GM21717 (cell line): ENCODE measurements around the gene CYP2W1.
"Not testable (repeated sequence)": the region's sequence is repeated elsewhere in the genome, so short reads cannot be mapped to it uniquely, and the experiment has no call there.

Experiments
- ATAC-seq: cut with Tn5 transposase; IDR thresholded peaks from one replicate; pipeline ENCODE4 v1.9.1; 2021; ENCODE audit warnings: mild to moderate bottlenecking, moderate library complexity; ENCODE audit not compliant: unreplicated experiment

CYP2W1 gene

DNA sequence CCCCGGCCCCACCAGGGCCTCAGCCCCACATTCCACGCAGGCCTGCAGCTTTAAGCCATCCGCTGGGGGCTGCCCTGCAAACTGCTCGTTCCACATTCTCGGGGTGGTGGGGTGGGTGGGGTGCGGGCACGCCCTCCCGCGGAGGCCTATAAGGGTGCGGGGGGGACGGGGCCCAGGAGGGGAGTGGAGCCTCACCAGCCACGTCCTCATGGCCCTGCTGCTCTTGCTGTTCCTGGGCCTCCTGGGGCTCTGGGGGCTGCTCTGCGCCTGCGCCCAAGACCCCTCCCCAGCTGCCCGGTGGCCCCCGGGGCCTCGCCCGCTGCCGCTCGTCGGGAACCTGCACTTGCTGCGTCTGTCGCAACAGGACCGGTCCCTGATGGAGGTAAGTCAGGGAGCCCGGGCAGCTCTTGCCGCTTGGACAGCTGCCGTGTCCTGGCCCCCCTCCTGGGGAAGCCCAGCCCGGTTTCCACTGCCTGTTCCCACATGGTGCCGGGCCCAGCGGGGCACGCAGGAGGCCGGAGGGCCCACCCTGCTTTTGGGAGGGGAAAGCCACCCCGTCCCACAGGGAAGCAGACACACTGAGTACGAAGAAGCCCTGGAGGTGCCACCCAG is at the start of gene CYP2W1:
Gene CYP2W1 (plus strand): TSS at position 178 of the 612 bp plus-strand sequence. CDS start 31 bp downstream, at position 209.
- no peak for ATAC-seq

DNA sequence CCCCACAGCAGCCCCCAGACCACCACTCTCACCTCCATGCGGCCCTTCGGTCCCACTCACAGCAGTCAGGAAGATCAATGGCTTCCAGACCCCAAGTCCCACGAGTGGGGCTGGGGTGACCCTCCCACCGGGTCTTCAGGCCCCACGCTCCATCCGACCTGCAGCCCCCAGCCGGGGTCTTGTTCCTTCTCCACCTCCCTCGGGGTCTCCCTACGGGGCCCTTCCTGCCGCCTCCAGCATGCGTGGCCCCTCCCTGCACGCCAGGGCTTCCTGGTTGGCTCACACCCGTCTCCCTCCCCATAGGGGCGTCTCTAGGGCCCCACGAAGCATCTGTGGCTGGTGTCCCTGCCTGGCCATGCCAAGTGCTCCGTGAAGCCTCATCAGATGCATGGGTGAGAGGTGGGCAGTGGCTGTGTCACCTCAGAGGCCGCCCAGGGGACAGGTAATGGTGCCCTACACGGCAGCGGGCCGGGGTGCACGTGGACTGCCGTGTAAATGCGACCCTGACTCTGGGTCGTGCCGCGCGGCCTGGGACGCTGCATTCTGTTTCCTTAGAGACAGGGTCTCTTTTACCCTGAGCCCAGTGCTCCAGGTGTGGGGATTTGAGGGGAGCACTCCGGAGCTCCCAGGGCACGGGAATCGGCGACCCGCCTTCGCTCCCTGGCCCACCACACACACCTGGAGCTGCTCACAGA is 48.4 kb upstream of the CYP2W1 start:
- ATAC-seq: no peak

DNA sequence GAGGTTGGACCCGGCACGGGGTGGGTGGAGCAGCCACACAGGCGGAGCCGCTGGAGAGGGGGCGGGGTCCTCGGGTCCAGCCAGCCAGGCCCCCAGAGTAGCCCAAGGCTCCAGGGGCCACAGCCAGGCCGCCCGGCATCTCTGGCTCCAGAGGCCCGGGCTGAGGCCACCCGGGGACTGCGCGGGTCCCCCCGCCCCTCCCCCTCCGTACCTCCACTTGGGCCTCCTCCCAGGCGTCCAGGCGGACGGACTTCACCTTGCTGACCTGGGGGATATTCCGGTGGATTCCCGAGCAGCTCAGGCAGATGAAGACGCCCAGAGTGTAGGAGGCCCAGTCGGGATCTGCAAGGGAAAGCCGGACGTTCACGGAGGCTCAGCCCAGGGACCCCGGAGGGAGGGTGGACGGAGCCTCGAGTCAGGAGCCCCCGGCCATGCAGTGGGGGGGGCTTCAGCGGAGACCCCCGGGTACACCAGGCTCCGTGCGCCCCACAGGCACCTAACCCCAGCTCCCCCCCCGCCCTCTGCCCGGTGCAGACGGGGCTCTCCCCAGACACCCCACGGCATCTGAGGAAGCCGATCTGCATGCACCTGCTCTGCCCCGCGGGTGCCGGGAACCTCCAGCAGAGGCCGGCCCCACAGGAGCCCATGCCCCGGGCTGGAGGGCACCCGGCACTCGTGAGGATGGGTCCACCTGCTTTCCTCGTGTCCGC is 47.7 kb upstream of the CYP2W1 start:
- ATAC-seq: no peak

DNA sequence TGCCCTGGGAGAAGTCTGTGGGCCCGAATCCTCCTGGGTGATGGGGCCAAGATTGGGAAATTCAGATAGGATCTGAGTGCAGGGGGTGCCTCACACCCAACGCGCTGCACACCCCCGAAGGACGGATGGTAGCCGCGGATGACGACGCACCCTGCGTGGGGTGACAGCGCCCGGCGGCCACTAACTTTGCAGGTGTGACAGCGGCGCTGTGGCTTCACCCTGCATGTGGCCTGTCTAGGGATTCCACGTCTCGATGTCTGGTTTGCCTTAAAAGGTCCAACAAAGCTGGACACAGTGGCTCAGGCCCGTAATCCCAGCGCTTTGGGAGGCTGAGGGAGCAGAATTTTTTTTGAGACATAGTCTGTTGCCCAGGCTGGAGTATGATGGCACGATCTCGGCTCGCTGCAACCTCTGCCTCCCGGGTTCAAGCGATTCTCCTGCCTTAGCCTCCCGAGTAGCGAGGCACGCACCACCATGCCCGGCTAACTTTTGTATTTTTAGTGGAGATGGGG is 47.1 kb upstream of the CYP2W1 start:
- ATAC-seq: no peak

DNA sequence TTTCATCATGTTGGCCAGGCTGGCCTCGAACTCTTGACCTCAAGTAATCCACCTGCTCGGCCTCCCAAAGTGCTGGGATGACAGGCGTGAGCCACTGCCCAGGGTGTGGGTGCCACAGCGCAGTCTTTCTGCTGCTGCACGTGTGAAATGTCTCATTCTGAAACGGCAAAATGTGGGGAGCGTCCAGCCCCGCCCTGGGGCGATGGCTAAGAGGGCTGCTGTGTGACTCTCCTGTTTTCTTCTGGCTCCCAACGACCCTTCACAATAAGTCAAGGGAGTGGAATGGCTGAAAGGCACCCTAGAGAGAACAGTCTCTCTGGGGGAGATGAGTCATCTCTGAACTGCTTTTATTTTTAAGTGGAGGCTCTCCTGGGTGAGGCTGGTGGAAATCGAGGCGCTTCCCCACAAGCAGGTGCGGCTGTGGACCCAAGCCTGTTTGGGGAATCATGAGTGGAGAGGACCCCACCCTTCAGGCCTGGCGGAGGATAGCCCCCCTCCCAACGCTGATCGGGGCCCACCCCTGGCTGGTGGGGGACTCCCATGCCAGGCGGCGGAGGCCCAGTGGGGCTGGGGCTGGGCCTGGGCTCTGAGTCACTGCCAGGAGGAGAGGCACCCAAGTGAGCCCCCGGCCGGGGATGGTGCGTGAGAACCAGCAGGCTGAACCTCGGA is 46.5 kb upstream of the CYP2W1 start:
- peak; percentile 73 for ATAC-seq

DNA sequence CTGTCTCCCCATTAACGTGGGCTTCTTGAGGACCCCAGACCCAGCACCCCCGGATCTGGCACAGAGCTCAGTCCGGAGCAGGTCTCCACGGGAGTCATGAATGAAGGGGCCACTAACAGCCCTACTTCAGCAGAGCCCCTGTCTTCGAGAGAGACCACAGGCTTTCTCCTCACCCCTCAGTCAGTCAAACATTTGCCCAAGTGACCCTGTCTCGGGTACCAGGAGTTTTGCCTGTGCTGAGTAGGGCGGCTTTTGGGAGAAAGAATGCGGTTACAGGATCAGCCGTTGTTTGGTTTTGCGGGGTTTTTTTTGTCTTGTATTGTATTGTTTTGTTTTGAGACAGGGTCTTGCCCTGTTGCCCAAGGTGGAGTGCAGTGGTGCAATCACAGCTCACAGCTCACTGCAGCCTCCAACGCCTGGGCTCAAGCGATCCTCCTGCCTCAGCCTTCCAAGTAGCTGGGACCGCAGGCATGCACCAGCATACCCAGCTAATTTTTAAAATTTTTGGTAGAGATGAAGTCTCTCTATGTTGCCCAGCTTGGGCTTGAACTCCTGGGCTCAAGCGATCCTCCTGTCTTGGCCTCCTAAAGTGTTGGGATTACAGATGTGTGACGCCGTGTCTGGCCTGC is 45.0 kb upstream of the CYP2W1 start:
- ATAC-seq: no peak

GRCh38 chr7:938546-939185 is 44.3 kb upstream of the CYP2W1 start:
- no peak for ATAC-seq

DNA sequence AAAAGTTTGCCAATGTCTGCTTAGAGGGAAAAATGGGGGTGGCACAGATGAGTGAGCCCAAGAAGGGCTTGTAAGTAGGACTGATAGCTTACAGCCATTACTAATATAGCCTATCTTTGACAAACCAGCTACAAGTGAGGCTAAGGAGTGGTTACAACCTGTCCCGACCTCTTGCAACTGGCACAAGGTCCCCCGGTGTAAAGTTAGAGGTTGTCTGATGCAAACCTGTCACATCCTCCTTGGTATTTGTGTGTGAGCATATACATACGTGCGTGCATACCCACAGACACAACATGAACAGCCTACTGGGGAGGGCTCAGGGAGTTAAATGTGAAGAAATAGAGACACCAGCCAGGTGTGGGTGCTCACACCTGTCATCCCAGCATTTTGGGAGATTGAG is 43.1 kb upstream of the CYP2W1 start:
- ATAC-seq: no peak

DNA sequence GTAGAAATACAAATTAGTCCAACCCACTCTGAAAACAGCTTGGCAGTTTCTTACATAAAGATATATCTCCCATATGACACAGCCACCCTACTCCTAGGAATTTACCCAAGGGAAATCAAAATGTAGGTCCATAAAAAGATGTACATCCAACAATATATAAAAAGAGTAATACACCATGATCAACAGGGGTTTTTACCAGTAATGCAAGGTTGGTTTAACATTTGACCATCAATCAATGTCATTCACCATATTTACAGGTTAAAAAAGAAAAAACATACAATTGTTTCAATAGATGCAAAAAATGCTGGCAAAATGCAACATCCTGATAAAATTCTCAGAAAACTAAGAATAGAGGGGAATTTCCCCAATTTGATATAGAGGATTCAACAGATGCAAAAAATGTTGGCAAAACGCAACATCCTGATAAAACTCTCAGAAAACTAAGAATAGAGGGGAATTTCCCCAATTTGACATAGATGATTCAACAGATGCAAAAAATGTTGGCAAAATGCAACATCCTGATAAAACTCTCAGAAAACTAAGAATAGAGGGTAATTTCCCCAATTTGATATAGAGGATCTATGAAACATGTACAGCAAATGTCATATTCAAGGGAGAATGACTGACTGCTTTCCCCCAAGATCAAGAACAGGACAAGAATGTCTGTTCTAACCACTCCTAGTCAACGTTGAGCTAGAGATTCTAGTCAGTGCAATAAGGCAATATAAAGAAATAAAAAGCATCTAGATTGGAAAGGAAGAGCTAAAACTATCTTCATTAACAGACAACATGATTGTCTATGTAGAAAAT is 42.2 kb upstream of the CYP2W1 start:
- ATAC-seq: no peak

GRCh38 chr7:943793-944192 is 39.2 kb upstream of the CYP2W1 start:
- not testable (repeated sequence) for ATAC-seq

GRCh38 chr7:944744-945143 is 38.2 kb upstream of the CYP2W1 start:
- no peak for ATAC-seq

GRCh38 chr7:945147-945555 is 37.8 kb upstream of the CYP2W1 start:
- ATAC-seq: no peak

DNA sequence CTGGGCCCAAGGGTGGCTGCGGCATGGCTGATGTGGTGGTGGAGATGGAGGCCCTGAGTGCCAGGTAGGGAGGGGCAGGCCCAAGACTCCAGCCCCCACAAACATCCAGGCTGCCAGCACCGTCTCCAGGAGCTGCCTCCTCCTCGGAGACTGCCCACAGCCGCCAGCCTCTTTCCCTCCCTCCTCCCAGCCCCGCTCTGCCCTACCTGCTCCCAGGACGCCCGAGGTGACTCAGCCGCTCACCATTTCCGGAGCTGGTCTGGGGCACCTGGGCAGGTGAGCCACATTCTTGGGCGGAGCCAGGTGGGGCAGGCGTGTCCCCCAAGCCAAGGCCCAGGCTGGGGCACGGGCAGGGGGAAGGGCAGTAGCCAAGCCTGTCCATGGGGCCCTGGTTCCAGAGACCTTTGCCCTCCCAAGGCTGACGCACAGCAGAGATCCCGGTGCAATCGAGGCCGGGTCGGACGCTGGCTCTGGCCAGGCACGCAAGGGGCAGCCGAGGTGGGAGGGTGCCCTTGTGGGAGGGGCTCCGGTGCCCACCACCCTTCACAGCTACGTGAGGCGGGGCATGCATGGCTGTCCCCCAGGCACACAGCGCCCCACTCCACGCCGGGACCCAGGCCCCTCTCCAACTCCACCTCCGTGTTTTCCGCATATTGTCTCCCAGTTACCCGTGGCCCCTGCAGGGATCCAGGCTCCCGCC is 37.3 kb upstream of the CYP2W1 start:
- ATAC-seq: no peak

DNA sequence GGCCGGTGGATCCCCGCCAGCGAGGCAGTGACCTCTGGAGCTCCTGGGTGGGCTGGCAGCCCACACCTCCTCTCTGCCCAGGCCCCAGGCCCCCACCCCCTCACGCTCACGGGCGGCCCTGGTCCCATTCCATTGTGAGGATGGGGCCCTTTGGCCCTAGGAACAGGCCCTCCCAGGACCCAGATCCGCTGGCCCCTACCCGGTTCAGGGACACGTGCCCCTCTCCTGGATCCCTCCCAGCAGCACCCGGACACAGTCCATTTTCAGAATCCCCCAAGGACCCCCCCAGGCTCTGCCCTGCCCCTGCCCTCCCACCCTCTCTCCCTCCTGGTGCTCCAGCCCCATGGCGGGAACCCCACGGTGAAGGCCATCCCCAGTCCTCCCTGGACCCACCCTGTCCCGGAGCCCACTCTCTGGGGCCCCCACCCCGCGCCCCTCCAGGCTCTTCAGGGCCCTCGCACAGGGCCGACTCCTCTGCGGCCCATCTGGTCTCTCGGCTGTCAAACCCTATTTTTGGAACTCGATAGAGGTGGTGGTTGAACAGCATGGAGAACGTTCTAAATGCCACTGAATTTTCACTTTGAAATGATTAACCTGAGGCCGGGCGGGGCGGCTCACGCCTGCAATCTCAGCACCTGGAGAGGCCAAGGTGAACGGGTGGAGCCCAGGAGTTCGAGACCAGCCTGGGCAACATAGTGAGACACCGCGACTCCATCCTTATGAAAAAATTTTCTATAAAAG is 36.6 kb upstream of the CYP2W1 start:
- ATAC-seq: no peak

- no peak for ATAC-seq
Observed at GRCh38 chr7:947391-948210, 35.4 kb upstream of the CYP2W1 start.

DNA sequence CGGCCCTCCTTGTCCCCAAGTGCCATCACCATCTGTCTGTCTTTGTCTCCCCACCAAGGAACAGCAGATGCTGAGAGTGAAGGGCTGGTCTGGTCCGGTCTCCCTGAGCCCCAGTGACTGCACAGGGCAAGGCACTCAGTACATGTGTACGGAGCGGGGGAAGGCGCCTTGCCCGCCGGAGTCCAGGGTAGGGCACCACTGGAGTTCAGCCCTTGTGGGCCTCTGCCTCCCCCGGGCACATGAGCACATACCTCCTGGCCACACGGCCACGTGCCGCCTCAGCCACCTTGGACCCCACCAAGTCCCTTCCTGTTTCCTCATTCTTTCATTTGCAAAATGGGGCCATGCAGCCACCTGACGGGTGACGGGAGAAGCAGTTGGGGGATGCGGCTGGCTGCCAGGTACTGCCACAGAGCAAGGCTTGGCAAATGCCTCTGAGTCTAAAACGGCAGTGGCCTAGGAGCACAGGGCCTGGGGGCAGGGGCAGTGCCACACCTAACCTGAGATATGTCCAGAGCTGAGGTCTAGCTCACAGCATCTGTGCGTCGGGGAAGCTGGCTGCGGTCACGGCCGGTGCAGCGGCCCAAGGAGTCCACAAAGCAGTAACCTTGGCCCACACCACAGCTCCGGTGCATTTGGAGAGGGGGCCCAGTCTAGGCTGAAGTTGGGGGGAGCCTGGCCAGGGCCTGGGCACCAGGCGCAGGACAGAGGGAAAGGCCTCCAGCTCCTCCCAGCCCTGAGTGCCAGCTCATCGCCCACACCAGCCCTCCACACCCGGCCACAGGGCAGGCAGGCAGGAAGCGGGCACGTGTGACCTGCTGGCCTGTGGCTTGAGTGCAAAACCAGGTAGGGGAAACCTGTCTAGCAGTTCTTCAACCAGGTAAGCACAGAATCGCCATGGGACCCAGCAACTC is 33.7 kb upstream of the CYP2W1 start:
- no peak for ATAC-seq
